Measurements from ENCODE around the gene DES.

DNA sequence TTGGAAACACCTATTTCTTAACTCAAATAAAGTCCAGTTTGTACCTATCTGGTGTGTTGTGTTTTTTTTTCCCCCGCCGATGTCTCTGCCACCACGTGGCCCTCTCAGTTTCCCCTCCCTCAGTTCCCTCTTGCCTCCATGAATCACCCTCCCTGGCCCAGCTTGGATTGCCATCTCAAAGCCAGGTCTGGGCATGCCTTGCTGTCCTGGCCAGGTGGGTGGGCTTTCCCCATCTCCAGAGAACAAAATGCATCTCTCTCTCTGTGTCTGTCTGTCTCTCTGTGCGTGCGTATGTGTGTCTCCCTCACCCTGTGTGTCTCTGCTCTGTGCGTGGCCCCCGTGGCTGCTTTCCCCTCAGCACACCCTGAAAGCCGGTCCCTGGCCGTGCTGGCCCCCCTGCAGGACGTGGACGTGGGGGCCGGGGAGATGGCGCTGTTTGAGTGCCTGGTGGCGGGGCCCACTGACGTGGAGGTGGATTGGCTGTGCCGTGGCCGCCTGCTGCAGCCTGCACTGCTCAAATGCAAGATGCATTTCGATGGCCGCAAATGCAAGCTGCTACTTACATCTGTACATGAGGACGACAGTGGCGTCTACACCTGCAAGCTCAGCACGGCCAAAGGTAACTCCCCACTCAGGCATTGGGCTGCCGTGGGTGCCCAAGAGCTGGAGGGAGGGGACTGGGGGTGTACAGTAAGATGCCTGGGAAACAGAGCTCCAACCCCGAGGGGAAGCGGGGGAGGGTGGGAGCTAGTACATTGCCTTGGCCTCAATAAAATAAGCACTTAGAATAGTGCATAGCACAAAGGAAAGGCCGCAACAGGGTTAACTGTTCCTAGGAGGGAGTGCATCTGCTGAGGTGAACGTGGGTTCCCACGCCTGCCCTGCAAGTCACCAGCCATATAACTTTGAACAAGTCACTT is 48.9 kb downstream of the DES start:
- TF ChIP-seq, protein P1, sequence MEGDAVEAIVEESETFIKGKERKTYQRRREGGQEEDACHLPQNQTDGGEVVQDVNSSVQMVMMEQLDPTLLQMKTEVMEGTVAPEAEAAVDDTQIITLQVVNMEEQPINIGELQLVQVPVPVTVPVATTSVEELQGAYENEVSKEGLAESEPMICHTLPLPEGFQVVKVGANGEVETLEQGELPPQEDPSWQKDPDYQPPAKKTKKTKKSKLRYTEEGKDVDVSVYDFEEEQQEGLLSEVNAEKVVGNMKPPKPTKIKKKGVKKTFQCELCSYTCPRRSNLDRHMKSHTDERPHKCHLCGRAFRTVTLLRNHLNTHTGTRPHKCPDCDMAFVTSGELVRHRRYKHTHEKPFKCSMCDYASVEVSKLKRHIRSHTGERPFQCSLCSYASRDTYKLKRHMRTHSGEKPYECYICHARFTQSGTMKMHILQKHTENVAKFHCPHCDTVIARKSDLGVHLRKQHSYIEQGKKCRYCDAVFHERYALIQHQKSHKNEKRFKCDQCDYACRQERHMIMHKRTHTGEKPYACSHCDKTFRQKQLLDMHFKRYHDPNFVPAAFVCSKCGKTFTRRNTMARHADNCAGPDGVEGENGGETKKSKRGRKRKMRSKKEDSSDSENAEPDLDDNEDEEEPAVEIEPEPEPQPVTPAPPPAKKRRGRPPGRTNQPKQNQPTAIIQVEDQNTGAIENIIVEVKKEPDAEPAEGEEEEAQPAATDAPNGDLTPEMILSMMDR (IDR thresholded peaks at IDR 0.05; ENCODE audit: low read depth, low read length): no peak
- TF ChIP-seq EZH2phosphoT487 (IDR thresholded peaks at IDR 0.05; ENCODE audit: low read depth): no peak
